NK-92 treated with Interleukin-12 subunit alpha and Interleukin-12 subunit beta, amount 100 ng/mL, for 24 hours (cell line): ENCODE results near the gene RETREG3.
"Not testable (repeated sequence)": the region's sequence is repeated elsewhere in the genome, so short reads cannot be mapped to it uniquely, and the experiment has no call there.

Experiments used
- DNase-seq: peaks from one replicate; lab custom pipeline; 2025; lab: John Stamatoyannopoulos, UW

Gene RETREG3

DNA sequence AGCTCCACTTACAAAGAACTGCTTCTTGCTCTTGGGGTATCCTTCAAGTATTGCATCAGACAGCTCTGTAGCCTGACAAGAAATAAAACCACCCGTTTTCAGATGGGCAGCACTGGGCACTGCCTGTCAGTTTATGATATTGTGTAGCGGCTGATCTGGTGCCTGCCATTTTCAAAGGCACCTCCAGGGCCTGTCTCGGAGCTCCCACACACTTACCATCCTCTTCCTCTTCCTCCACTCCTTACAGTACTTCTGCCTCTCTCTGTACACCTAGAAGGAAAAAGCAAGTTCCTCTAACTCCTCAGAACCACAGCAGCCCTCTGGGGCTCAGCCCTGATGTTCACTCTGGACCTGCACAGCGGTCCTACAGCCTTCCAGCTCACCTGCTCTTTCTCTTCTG lies 36.1 kb downstream of the RETREG3 start:
- DNase-seq, result no peak

DNA sequence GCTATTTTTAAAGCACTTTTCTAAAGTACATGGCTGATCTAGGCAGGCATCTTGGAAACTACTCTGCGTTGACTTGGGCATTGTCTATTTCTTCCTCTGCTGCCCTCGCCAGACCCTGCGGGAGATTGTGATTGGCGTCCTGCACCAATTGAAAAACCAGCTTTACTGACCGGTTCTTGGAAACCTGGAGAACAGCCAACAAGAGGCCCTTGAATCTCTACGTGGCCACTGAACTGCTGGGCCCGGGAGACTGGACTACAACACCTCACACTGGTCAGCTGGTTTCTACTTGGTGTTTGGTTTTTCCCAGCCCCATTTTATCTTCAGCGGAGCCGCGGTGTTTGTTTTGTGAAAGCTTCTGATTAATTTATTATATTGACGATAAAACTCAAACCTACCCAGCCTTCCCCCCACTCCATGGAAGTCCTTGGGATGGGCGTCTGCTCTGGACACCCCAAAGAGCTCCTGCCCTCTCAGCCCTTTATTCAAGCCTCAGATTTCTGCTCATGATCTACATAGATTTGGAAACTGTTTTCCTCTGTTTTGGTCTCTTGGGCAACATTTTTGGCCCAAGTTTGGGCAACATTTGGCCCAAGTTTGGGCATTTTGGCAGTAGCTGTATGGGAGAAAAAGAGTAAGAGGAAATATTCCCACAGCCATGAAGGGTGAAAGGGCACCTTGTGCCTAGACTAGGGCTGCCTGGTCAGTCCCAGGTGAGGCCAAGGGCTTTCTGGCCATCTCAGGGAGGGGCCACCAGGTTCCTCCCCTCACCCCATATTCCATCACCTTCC lies 37.5 kb downstream of the RETREG3 start:
- no peak for DNase-seq

DNA sequence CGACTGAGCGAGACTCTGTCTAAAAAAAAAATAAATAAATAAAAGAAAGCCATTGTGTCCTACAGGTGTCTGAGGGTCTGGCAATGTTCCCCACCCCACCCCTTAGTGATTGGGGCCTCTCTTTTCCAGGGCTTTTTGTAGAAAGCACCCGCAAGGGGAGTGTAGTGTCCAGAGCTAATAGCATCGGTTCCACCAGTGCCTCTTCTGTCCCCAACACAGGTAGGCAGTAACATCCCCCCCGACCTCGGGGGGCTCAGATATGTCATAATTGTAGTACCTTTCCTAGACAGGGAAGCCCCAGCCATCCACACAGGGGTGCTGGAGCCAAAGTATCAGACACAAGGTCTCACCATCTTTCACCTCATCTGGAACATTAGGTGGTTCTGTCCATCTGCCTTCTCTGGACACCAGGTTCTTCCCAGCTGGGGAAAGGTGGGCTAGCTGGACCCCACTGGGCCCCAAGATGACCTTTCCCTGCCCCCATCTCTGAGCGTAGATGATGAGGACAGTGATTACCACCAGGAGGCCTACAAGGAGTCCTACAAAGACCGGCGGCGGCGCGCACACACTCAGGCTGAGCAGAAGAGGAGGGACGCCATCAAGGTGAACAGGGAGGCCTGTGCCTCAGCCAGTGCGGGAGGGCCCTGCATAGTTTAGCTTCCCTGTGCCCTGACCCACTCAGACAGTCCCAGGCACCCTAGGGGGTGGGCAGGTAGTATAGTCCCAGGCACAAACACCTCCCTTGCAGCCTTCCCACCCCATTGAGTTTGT lies 40.6 kb downstream of the RETREG3 start:
- DNase-seq, result no peak

DNA sequence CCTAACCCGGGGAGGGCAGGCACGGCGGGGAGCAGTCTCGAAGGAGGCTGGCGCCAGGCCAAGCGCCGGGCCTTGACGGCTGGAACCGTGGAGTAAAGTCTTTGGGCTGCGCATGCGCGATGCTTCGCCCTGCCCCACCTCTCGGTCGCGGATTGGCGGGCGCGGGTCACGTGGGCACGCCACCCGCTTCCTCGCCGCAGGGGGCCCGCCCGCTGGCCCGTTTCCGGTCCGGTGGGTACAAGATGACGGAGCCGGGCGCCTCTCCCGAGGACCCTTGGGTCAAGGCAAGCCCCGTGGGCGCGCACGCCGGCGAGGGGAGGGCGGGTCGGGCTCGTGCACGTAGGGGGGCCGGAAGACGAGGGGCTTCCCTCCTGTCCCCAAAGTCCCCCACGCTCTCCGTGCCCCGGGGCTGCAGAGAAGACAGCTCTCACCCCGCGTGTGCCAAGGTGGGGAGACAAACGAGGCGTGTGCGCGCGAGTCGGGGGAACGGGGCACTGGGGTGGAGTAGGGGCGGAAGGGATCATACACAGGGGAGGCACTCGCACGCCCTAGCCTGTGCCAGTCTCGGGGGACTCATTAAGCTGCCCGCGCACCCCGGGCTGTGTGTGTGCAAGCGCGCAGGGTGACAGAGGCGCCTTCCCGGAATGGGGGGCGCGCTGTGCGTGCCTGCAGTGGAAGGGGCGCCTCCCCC lies 42.1 kb downstream of the RETREG3 start, which contains the start of gene MLX:
TSS of gene MLX (plus strand) at position 218 of the 691 bp plus-strand sequence. CDS start at position 243, 25 bp downstream.
- DNase-seq, result peak; percentile 92

DNA sequence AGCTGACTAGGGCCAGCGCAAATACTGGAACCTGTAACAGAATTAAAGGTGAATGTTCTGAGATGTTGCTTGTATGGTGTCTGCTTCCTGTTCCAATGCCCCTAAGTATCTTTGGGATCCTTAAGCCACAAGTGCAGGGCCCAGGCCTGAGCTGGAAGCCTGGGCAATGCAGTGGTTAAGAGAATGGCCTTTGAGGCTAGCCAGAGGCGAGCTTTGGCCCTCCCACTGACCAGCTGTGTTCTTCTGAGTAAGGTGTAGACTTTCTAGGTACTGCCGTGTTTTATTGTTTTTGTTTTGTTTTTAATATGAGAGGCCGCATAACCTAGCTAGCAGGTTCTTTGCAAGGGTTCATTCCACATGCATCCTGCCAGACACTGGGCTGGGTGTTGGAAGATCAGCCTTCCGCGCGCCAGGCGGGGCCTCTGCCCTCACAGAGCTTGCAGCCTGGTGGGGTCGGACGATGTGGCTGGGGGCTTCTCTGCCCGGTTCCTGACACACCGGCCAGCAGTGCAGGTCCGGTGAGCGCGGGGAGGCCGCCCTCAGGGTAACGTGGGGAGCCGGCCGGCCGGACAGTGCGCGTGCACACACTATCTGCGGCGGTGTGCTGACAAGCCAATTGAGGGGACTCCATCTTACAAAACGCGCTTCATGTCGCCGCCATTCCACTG lies 42.8 kb downstream of the RETREG3 start:
- no peak for DNase-seq

DNA sequence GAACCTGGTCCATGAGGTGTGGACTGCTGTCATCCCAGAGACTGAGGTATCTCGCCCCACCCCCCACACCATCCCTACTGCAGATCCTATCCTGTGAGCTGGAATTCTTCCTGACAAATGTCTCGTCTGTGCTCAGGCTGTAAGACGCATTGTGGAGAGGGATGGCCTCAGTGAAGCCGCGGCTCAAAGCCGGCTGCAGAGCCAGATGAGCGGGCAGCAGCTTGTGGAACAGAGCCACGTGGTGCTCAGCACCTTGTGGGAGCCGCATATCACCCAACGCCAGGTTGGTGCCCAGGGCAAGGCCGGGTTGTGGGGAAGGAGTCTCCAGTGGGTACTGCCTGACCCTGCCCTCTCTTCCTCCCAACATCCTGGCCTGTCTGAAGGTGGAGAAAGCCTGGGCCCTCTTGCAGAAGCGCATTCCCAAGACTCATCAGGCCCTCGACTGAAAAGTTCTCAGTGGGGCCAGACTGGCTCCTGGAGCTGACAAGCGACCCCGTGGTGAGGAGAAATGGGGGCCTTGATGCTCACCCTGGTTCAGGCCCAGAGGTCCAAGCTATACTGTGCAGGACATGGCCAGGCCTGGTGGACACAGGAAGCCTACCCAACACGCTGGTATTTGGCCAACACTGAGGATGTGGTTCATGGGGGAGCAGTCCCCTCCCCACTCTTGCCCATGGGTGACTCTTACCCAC lies 43.5 kb downstream of the RETREG3 start:
- no peak for DNase-seq

DNA sequence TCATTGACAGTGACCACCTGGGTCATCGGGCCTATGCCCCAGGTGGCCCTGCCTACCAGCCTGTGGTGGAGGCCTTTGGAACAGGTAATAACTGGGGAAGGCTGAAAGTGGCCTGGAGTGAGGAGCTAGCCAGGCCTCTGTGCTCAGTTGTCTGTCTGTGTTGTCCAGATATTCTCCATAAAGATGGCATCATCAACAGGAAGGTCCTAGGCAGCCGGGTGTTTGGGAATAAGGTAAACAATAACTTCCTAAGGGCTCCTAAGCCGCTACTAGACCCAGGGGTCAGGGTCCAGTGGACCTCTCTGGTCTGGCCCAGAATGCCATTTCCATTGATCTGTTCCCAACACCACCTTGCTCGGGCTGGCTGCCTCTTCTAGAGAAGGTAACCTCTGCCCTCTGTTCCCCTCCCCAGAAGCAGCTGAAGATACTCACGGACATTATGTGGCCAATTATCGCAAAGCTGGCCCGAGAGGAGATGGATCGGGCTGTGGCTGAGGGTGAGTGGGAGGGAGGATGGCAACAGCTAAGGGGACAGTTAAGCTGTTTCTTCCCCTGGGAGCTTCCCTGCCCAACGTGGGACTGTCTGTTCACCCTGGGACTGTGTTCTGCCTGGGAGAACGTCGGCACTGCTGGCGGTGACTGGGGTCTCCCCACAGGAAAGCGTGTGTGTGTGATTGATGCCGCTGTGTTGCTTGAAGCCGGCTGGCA lies 44.2 kb downstream of the RETREG3 start:
- DNase-seq, result no peak

DNA sequence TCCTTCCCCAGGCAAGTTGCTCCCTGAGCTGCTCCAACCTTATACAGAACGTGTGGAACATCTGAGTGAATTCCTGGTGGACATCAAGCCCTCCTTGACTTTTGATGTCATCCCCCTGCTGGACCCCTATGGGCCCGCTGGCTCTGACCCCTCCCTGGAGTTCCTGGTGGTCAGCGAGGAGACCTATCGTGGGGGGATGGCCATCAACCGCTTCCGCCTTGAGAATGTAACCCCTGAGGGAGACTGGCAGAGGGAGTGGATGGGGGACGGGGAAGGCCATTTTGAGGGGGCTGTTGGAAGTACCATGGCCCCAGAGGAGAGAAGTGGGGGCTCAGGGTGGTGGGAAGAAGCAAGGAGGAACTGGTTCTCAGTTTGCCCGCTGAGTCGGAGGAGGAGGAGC lies 45.2 kb downstream of the RETREG3 start:
- DNase-seq, result no peak

DNA sequence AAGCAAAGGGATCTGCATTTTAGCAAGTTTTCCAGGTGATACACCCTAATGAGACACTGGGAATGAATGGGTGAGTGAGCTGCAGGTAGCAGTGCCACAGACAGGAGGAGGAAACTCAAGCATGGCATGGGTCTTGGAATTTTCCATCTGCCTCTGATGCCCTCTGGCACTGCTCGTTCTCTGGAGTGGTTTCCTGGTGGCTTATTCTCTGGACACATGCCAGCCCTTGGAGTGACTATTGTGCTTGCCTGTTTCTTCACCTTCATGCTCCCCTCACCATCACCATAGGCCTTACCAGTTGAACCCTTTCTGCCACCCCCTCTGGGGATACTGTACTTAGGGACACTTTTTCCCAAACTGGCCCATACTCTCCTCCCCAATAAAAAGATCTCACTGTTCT lies 45.6 kb downstream of the RETREG3 start:
- DNase-seq, result no peak

DNA sequence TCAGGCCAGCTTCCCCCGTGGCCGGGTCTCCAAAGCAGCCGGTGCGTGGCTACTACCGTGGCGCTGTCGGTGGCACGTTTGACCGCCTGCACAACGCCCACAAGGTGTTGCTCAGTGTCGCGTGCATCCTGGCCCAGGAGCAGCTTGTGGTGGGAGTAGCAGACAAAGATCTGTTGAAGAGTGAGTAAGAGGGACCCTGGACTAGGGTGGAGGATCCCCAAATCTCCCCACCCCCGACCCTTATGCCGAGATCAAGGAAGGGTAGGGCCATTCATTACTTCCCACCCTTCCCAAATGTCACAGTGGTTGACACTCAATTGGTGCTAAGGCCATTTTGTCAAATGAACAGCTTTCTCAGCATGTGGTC lies 46.0 kb downstream of the RETREG3 start:
- no peak for DNase-seq

DNA sequence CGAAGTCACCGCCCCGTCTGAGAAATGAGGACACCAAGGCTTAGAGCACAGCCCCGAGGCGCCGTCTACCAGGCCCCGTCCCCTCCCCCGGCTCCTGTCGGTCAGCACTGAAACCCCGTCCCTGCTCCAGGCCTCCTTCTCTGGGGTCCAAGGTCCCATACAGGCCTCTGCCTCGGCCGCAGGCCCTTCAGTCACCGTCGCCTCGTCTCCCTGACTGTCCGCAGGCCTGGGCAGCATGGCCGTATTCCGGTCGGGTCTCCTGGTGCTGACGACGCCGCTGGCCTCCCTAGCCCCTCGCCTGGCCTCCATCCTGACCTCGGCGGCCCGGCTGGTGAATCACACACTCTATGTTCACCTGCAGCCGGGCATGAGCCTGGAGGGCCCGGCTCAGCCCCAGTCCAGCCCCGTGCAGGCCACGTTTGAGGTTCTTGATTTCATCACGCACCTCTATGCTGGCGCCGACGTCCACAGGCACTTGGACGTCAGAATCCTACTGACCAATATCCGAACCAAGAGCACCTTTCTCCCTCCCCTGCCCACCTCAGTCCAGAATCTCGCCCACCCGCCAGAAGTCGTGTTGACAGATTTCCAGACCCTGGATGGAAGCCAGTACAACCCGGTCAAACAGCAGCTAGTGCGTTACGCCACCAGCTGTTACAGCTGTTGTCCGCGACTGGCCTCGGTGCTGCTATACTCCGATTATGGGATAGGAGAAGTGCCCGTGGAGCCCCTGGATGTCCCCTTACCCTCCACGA lies 46.6 kb downstream of the RETREG3 start:
- no peak for DNase-seq

DNA sequence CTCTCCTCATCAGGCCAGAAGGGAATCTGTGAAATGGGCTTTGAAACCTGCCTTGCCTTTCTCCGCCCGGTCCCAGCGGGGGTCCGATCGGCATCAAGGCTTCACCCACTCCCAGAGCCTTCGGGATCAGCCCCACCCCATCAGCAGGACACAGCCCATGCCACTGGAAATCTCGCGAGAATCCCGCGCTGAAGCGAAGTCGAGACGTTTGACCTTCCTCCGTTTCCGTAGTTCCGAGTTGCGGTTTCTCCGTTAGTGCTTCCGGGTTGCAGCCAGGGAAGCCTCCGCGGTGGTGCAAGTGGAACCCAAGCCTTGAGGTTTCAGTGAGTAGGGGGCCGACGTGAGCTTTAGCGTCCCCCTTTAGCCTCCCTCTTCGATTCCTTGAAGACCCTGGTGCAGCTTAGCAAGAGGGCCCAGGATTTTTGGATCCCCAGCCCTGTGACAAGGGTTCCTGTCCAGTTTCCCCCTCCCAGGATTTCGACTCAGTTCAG lies 47.2 kb downstream of the RETREG3 start, which contains the start of gene COASY:
TSS of gene COASY (plus strand) at position 252 of the 491 bp plus-strand sequence. CDS start 475 bp downstream, outside the sequence.
- DNase-seq, result peak; percentile 88

DNA sequence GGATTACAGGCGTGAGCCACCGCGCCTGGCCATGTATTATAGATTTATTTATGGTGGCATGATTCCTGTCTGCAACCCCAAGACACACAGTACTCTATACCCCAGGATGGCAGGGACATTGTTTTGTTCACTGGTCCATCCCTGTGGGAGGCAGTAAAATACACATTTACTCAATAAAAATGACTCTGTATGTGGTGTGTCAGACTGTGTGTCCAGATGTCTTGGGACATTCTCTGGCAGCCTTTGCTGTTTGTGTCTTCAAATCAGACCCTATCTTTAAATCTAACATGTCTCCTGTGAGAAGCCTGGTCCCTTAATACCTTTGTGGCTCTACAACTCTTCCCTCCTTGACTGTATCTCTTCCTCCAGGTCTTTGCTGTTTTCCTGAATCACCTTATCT lies 48.9 kb downstream of the RETREG3 start:
- DNase-seq, result no peak

DNA sequence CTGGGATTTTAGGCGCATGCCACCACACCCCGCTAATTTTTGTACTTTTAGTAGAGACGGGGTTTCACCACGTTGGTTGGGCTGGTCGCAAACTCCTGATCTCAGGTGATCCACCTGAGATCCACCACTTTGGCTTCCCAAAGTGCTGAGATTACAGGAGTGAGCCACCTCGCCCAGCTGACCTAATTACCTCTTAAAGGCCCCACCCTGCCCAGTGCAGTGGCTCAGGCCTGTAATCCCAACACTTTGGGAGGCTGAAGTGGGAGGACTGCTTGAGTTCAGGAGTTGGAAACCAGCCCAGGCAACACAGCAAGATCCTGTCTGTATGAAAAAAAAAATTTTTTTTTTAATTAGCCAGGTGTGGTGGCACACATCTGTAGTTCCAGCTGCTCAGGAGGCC lies 50.1 kb downstream of the RETREG3 start:
- no peak for DNase-seq

DNA sequence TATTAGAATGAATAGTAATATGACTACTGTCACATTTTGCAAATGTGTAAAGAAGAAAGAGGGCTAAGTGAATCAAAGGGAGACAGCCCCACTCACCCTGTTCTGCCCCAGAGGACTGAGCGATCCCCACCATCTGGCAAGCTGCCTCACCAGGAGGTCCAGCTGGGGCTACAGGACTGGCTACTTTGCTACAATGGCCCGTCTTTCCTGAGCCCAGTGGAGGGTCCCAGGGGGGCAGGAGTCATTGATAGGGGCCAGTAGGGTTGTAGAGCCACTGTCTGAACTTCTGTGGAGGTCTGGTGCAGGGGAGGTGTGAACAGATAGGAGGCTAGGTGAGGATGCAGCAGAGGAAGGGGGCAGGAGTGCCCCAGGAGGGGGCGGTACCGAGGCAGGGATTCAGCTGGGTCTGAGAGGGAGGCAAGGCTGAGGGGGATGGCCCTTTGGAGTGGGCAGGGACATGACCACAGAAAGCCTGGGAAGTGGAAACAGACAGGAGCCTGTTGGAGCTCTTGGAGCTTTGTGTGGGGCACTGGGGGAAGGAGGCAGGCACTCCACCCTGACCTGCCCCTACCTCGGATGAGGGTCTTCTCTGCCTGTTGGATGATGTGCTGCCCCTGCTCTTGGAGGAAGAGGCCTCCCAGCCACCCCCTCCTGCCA lies 53.1 kb downstream of the RETREG3 start:
- DNase-seq, result not testable (repeated sequence)

DNA sequence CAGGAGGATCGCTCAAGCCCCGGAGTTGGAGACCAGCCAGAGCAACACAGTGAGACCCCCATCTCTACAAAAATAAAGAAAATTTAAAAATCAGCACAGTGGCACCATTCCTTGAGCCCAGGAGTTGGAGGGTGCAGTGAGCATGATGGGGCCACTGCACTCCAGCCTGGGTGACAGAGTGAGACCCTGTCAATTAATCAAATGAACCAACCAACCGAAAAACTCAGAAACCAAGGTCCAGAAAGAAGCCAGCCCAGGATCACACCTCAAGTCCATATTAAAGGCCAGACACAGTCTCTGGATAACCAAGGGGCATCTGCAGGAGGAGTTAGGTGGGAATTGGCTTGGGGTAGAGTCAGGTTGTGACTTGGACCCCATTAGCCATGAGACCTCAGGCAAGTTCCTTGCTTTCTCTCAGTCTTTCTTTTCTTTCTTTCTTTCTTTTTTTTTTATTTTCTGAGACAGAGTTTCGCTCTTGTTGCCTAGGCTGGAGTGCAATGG lies 54.0 kb downstream of the RETREG3 start:
- DNase-seq, result no peak

DNA sequence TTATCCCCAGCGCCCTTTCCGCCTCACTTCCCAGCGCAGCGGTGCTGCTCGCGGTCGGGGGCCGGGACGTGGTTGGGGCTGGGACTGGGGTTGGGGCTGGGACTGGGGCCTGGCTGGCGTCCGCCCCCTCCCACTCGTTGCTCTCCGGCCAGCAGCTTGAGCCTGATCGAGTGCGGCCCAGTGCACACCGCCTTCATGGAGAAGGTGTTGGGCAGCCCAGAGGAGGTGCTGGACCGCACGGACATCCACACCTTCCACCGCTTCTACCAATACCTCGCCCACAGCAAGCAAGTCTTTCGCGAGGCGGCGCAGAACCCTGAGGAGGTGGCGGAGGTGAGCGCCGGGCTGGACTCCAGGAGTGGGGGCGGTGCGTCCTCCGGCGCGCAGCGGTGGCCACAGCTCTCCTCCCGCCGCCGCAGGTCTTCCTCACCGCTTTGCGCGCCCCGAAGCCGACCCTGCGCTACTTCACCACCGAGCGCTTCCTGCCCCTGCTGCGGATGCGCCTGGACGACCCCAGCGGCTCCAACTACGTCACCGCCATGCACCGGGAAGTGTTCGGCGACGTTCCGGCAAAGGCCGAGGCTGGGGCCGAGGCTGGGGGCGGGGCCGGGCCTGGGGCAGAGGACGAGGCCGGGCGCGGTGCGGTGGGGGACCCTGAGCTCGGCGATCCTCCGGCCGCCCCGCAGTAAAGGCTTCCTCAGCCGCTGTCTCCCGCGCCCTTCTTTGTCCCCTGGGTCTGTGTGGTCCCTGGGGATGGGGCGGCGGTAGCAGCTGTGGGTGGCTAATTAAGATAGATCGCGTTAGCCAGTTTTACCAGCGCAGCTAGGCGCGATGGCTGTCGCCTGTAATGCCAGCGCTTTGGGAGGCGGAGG lies 54.7 kb downstream of the RETREG3 start:
- peak; percentile 84 for DNase-seq

DNA sequence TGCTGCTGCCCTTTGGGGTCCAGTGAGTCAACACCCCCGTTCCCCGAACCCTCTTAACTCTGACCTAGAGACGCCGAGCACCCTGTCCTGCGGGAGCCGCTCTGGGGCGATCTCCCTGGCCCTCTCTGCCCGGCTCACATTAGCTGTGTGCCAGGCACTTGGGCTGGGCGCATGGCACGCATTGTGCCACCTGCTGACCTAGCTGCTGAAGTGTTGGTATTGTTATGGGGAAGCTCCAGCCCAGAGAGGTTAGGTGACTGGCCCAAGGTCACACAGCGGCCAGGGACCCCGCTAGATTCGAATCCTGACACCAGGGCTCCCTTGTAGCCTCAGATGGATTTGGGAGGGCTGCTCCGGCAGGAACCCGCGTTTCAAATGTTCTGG lies 55.3 kb downstream of the RETREG3 start:
- DNase-seq, result no peak
